DND-41 (cell line): ENCODE data around the gene TOM1.

ENCODE experiments used
- CTCF ChIP-seq: IDR thresholded peaks from 2 replicates; pipeline ENCODE4 v1.5.1; 2012; ENCODE audit warnings: borderline replicate concordance, low read length, moderate library complexity, mild to moderate bottlenecking; ENCODE audit not compliant: poor library complexity, severe bottlenecking; ENCODE audit errors: extremely low read depth
- EZH2 ChIP-seq: IDR thresholded peaks from 3 replicates; pipeline ENCODE4 v1.6.1; 2012; ENCODE audit warnings: borderline replicate concordance, low read depth, mild to moderate bottlenecking, moderate library complexity, low read length, inconsistent platforms; ENCODE audit not compliant: severe bottlenecking

- TF ChIP-seq CTCF (no peak), EZH2 (no peak)
These were observed 41.3 kb upstream of the TOM1 start for GRCh38 chr22:35258191-35258988.
